Activated CD8-positive, alpha-beta memory T cell treated with anti-CD3 and anti-CD28 coated beads for 24 hours (primary cell): ENCODE results near the gene MNDA.
"Not testable (repeated sequence)": the region's sequence is repeated elsewhere in the genome, so short reads cannot be mapped to it uniquely, and the experiment has no call there.

ENCODE experiments used
- DNase-seq: peaks from one replicate; pipeline ENCODE4 v3.0.0-alpha.2; 2020

The MNDA gene

GRCh38 chr1:158839566-158839965 is 8.4 kb downstream of the MNDA start:
- no peak for DNase-seq

- no peak for DNase-seq
Observed at GRCh38 chr1:158840236-158840635, 9.1 kb downstream of the MNDA start.

- no peak for DNase-seq
Observed at GRCh38 chr1:158864595-158864994, 33.4 kb downstream of the MNDA start.

GRCh38 chr1:158870438-158870837 is 39.3 kb downstream of the MNDA start:
- DNase-seq, result not testable (repeated sequence)

GRCh38 chr1:158873141-158873540 is 42.0 kb downstream of the MNDA start:
- no peak for DNase-seq

- no peak for DNase-seq
Observed at GRCh38 chr1:158893654-158894053, 62.5 kb downstream of the MNDA start.

GRCh38 chr1:158898722-158899121 is 67.6 kb downstream of the MNDA start:
- DNase-seq, result no peak
